SH-SY5Y (cell line): Measurements from ENCODE around the gene MCHR2.

Experiments used
- GATA2 ChIP-seq: IDR thresholded peaks from 2 replicates; pipeline ENCODE4 v1.6.1; 2011; ENCODE audit warnings: mild to moderate bottlenecking, low read depth, low read length
- GATA3 ChIP-seq: IDR thresholded peaks from 2 replicates; pipeline ENCODE4 v1.6.1; 2011; ENCODE audit warnings: low read depth, mild to moderate bottlenecking, low read length, moderate library complexity

DNA sequence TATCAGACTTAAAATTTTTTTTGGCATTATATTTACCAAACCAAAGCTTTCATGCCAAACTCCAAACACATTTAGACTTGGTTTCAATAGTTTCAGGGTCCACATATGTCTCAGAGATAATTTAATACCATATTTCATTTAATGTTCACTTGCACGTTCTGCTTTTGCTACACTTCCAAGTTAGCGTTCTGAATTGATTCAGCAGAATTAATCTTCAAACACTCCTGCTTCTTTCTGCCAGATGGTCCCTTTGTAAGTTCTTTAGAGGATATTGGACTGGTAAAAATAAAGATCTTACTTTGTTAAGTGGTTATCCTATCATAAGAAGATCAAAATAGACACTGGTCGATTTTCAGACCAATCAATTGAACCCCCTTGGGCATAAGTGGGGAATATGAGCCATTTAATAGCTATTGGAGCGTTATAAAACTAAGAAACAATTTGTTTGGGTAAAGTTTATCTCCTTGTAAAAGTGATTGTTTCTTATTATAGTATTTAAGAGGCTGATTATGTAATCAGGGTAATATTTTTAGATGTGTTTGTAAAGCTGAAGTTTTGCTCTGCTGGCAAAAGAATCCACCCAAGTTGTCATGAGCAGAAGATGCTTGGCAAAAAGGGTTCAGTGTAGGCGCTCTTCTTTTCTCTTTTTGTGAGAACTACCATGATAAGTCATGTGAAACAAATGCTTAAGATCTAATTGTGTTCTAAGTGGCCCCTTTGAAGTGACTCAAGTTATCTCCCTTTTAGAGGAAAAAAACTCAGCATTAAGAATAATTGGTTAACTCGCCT is 92.2 kb downstream of the MCHR2 start:
- TF ChIP-seq GATA2, result no peak
- no peak for TF ChIP-seq GATA3
